Fibroblast of mammary gland (primary cell): ENCODE measurements around the gene OXSM.
A peak's percentile ranks its signal among the peaks of the same experiment; 100 is the strongest.

Experiments used
- DNase-seq: peaks from one replicate; pipeline ENCODE4 v3.0.0-alpha.2; 2010; ENCODE audit warnings: low read depth
- H3K4me3 ChIP-seq: 2 replicates; pipeline ENCODE4 v1.5.1; 2011; ENCODE audit warnings: low read depth, mild to moderate bottlenecking, low read length, moderate library complexity; ENCODE audit not compliant: control insufficient read depth
- TF ChIP-seq, protein P1 (sequence below): conservative IDR thresholded peaks from 2 replicates; pipeline ENCODE4 v1.5.1; 2011; ENCODE audit warnings: low read depth, low read length, inconsistent platforms; ENCODE audit not compliant: control insufficient read depth, insufficient read depth

Gene OXSM

DNA sequence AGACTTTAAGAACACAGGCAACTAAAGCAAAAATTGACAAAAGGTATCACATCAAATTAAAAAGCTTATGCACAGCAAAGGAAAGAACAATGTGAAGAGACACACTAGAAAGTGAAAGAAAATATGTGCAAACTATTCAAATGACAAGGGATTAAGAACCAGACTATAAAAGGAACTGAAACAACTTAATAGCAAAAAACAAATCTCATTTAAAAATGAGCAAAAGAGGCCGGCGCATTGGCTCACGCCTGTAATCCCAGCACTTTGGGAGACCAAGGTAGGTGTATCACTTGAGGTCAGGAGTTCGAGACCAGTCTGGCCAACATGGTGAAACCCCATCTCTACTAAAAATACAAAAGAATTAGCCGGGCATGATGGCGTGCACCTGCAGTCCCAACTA lies 21.0 kb upstream of the OXSM start:
- TF ChIP-seq, protein P1, sequence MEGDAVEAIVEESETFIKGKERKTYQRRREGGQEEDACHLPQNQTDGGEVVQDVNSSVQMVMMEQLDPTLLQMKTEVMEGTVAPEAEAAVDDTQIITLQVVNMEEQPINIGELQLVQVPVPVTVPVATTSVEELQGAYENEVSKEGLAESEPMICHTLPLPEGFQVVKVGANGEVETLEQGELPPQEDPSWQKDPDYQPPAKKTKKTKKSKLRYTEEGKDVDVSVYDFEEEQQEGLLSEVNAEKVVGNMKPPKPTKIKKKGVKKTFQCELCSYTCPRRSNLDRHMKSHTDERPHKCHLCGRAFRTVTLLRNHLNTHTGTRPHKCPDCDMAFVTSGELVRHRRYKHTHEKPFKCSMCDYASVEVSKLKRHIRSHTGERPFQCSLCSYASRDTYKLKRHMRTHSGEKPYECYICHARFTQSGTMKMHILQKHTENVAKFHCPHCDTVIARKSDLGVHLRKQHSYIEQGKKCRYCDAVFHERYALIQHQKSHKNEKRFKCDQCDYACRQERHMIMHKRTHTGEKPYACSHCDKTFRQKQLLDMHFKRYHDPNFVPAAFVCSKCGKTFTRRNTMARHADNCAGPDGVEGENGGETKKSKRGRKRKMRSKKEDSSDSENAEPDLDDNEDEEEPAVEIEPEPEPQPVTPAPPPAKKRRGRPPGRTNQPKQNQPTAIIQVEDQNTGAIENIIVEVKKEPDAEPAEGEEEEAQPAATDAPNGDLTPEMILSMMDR, result no peak
- H3K4me3 ChIP-seq, result no peak overlapping the region
- no peak for DNase-seq

DNA sequence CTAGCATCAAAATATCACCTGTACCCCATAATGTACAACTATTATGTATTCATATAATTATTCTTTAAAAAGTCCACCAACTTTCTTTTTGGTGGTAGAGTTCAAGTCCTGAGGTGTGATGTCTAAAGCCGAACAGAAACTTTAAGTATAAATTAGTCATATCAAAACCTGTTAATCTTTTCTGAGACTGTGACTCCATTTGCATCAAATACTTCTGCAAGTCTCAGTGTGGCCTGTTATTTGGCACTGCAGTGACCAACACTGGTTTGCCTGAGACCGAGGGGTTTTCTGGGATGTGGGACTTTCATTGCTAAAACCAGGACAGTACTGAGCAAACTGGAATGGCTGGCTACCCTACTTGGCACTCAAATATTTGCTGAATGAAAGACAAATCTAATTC lies 14.0 kb upstream of the OXSM start:
- TF ChIP-seq, protein P1, result no peak
- no peak overlapping the region for H3K4me3 ChIP-seq
- no peak for DNase-seq

DNA sequence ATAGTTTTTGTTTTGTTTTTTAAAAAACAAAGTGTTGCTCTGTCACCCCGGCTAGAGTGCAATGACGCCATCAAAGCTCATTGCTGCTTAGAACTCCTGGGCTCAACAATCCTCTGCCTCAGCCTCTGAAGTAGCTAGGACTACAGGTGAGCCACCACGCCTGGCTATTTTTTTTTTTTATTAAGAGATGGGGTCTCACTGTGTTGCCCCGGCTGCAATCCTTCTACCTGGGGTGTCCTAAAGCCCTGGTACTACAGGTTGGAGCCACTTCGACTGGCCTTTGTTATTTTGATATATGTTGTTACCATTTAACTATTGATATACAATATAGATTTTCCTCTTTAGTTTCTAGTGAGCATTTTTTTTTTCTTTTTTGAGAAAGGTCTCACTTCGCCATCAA lies 9.3 kb upstream of the OXSM start:
- no peak overlapping the region for H3K4me3 ChIP-seq
- DNase-seq, result no peak
- TF ChIP-seq, protein P1, result no peak

DNA sequence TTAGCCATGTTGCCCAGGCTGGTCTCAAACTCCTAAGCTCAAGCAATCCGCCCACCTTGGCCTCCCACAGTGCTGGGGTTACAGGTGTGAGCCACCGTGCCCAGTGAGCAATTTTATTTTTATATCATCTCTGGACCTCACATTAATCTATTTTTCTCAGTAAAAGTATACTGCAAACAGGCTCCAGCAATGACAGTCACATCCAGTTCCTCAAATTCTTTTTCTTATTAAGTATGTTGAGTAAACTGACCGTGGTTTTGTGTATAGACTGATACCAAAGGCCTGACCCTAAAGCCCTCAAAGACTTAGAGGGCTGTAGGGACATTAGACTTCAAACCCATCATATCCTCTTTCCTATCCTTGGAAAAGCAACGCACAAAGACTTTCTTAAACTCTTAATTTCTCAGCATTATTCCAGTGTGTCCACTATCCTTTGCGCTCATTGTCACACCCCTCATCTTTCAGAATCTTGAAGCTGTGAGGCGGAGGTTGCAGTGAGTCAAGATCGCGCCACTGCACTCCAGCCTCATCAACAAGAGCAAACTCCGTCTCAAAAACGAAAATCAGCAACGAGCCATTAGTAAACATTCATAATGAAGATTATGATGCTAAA lies 8.6 kb upstream of the OXSM start:
- H3K4me3 ChIP-seq, result no peak overlapping the region
- TF ChIP-seq, protein P1, result no peak
- DNase-seq, result no peak

DNA sequence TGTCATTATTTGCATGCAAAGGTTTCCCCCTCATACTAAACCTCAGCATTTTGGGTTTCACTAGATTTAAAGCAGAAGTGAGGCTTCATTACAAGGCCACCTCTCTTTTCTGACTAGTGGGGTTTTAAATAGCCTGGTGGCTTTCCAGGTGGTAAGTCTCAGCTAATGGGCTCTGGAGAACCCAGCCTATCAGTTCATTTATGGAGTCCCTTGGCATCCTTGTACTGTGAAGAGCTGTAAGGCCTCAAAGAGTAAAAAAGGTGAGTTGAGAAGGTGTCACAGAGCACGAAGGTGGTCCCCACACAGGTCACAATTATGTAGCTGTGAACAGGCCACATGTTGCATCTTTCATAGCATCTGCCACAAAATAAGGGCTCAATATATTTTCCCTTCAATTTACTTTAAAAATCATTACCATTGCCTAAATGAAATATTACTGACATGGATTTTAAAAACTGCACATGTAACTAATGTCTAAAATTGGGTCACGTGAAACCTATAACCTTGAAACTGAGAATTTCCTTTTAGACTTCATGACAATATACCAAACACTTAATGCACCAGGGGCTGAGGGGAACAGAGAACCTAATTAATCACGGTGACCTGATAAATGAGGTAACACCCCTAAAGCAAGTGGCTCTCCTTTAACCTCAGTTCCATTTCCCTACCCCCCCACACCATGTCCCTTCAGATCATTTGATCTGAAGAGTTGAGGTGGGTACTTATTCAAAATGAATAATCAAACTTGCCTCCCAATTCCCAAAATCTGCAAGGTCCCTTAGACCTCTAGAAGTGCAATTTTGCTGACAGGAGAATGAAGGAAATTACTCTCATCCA lies 7.9 kb upstream of the OXSM start:
- TF ChIP-seq, protein P1, result no peak
- peak overlapping the region; percentile 82 for H3K4me3 ChIP-seq
- DNase-seq, result no peak

DNA sequence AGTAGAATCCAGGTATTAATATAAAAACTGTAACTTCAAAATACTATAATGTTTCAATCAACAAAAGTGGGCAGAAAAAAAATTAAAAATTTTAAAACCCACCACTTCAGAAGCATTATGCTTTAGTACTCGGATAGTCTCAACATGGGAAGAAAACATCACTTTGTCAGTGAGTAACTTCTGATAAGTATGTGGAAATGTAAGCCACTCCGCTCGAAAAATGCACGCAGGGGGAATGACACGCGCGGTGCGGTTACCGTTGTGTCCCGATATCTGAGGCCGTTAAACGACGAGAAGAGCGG lies 7.3 kb upstream of the OXSM start:
- DNase-seq, result no peak
- H3K4me3 ChIP-seq, result peak overlapping the region; percentile 82
- TF ChIP-seq, protein P1, result no peak
